Lung (tissue), 12 donors: ENCODE results near the gene SLC5A1. TPM values are rescaled to one million over a fixed set of nuclear protein-coding genes. Genes with fewer than 3 reads are reported as not detected.
A peak's percentile ranks its signal among the peaks of the same experiment; 100 is the strongest.

Source experiments
- ATAC-seq: fragments of 200-7000 bp; cut with Tn5 transposase; one replicate; pipeline ENCODE4 v1.9.1; 2020; ENCODE audit warnings: moderate number of reproducible peaks; ENCODE audit not compliant: insufficient read depth, low FRiP score
- DNase-seq, 3 donors: peaks; one replicate each; pipeline ENCODE4 v3.0.0-alpha.2; 2013 to 2017
- H3K27ac ChIP-seq, 2 donors: one replicate each; pipeline ENCODE4 v1.5.1; 2013; ENCODE audit warnings: mild to moderate bottlenecking in 2 of 2, moderate library complexity in 2 of 2, control low read depth in 1 of 2, inconsistent platforms in 1 of 2, low read depth in 1 of 2, low read length in 1 of 2
- H3K27me3 ChIP-seq, 3 donors: one replicate each; pipeline ENCODE4 v1.5.1; 2013; ENCODE audit warnings: low read length in 2 of 3; ENCODE audit not compliant: control insufficient read depth in 3 of 3, insufficient read depth in 3 of 3
- H3K36me3 ChIP-seq, 4 donors: one replicate each; pipeline ENCODE4 v1.5.1; 2013; ENCODE audit warnings: low read length in 4 of 4, mild to moderate bottlenecking in 1 of 4, moderate library complexity in 1 of 4; ENCODE audit not compliant: control insufficient read depth in 4 of 4, insufficient read depth in 4 of 4
- H3K4me1 ChIP-seq, 5 donors: one replicate each; pipeline ENCODE4 v1.5.1; 2013; ENCODE audit warnings: low read length in 5 of 5, mild to moderate bottlenecking in 2 of 5, moderate library complexity in 1 of 5; ENCODE audit not compliant: control insufficient read depth in 5 of 5, insufficient read depth in 5 of 5
- H3K4me3 ChIP-seq: one replicate; pipeline ENCODE4 v1.5.1; 2013; ENCODE audit warnings: mild to moderate bottlenecking, control low read depth, moderate library complexity
- H3K9ac ChIP-seq, 2 donors: one replicate each; pipeline ENCODE4 v1.5.1; 2013; ENCODE audit warnings: low read length in 2 of 2, control low read depth in 1 of 2; ENCODE audit not compliant: insufficient read depth in 1 of 2
- H3K9me3 ChIP-seq, 4 donors: one replicate each; pipeline ENCODE4 v1.5.1; 2013; ENCODE audit warnings: low read length in 3 of 4, mild to moderate bottlenecking in 1 of 4, moderate library complexity in 1 of 4; ENCODE audit not compliant: control insufficient read depth in 4 of 4, insufficient read depth in 3 of 4
- WGBS, 2 donors: extraction: QIAGEN DNeasy Blood & Tissue Kit; methylation state at CpG; one replicate each; pipeline ENCODE4 v1.1.7; 2013; 5-methylcytosine and 5-hydroxymethylcytosine counted together
- polyA plus RNA-seq, 2 donors: library from polyadenylated mRNA; stranded (reverse); fragments of 200-250 nt; gene quantifications; one replicate each; pipeline ENCODE4 v1.2.1, GENCODE V29; 2013
- total RNA-seq, 2 donors: library from RNA; depleted of rRNA in 1 of 2; stranded (reverse); fragments of >200 nt in 1 of 2; gene quantifications; one replicate each; pipeline ENCODE4 v1.2.1, GENCODE V29; 2014 to 2021
- TF ChIP-seq, protein P1 (sequence below): IDR thresholded peaks from 2 replicates; pipeline ENCODE4 v1.5.1; 2012; ENCODE audit warnings: mild to moderate bottlenecking; ENCODE audit errors: control extremely low read depth, extremely low read depth
- donor health status: control.
- donor health status: control.
- donor health status: Bipolar disorder and iron deficiency.
- donor health status: healthy.
- donor health status: DM: yes; HTN: yes; CAD: no.

SLC5A1 gene
- total and polyA plus RNA-seq, 4 donors: 0.35 to 3.5 (median 1.1) TPM

DNA sequence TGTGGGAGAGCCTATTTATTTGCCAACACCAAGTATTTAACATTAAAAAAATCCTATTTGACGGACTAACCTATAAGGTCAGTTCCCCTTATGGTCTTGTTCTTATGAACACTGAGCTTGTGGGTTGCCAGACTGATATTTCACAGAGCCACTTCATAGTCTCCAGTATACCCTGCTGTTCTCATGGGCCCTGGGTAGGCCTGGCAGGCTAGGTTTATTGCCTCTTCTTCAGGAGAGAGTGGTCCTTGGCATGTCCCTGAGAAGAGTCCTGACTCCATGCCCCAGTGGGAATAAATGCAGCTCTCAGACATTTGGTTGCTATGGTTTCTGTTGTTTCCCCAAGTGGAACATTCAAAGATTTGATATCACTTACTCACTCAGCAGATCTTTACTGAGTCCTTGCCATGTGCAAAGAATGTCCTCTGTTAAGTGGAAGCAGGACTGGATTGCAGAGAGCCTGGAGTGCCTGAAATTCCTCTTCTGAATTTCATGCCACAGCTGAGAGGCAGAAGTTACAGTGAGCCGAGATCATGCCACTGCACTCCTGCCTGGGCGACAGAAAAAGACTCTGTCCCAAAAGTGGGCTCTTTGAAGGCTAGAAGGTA lies 15.7 kb downstream of the SLC5A1 start:
- H3K9ac ChIP-seq: no peak overlapping the region
- ATAC-seq: no peak

DNA sequence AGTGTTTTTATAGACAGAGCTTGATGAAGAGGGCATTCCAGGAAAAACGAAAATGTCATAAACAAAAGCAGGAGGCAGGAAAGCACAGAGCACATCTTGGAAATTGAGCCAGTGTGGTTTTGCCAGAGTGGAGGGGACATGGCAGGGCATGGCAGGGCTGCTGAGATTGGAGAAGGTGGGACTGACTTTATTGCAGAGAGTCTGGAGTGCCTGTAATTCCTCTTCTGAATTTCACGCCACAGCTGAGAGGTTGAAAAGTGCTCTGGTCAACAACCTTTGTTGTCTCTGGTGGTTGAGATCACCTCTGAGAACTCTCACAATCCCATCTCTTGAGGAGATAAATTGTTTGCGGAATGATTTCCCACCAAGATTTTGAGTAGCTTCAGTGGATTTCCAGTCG lies 16.4 kb downstream of the SLC5A1 start:
- Histone ChIP-seq H3K27ac (peak overlapping the region in 1 of 2 donors; percentile 84), H3K4me1 (no peaks in the 10 kb centered on the region), H3K4me3 (no peak overlapping the region), H3K9ac (no peak overlapping the region), H3K27me3 (no peaks in the 10 kb centered on the region), H3K36me3 (no peaks in the 10 kb centered on the region), H3K9me3 (peaks cover 0 to 2% (median 0%) of the 10 kb centered on the region in 4 donors)
- DNase-seq: no peak
- WGBS, 2 donors: 55 to 65% methylated on average over 4 of the region's 4 CpGs
- no peak for ATAC-seq
- TF ChIP-seq, protein P1, sequence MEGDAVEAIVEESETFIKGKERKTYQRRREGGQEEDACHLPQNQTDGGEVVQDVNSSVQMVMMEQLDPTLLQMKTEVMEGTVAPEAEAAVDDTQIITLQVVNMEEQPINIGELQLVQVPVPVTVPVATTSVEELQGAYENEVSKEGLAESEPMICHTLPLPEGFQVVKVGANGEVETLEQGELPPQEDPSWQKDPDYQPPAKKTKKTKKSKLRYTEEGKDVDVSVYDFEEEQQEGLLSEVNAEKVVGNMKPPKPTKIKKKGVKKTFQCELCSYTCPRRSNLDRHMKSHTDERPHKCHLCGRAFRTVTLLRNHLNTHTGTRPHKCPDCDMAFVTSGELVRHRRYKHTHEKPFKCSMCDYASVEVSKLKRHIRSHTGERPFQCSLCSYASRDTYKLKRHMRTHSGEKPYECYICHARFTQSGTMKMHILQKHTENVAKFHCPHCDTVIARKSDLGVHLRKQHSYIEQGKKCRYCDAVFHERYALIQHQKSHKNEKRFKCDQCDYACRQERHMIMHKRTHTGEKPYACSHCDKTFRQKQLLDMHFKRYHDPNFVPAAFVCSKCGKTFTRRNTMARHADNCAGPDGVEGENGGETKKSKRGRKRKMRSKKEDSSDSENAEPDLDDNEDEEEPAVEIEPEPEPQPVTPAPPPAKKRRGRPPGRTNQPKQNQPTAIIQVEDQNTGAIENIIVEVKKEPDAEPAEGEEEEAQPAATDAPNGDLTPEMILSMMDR: no peak

More for the DNA sequence above, 15.7 kb downstream of the SLC5A1 start:
- peak; percentile 39 to 59 (median 39) for DNase-seq
- TF ChIP-seq, protein P1: no peak
- Histone ChIP-seq H3K4me1 (no peaks in the 10 kb centered on the region), H3K27me3 (no peaks in the 10 kb centered on the region), H3K4me3 (no peak overlapping the region), H3K27ac (peak overlapping the region in 1 of 2 donors; percentile 84), H3K9me3 (peaks cover 0 to 2% (median 0%) of the 10 kb centered on the region in 4 donors), H3K36me3 (no peaks in the 10 kb centered on the region)
- 69 to 73% methylated on average over 3 of the region's 3 CpGs for WGBS, 2 donors

DNA sequence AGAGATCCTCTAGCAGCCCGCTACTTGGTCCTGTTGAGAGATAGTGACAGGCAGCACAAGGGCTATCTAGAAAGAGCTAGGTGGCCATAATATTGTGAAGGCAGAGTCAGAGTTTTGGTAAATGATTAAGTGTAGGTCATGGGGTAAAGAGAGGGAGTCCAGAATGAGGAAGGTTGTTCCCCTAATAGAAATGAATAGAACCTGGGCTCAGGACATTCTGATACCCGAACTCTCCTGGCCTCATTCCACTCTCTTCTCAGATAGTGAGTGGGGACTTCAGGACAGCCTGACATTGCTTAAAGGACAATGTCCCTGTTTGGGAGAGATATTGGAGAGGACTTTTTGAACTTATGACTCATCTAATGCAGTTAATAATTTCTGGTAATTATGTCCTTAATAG lies 20.6 kb downstream of the SLC5A1 start:
- 70 to 89% methylated on average over 2 of the region's 2 CpGs for WGBS, 2 donors
- H3K27ac ChIP-seq: peak overlapping the region in 1 of 2 donors; percentile 84

More for the DNA sequence above, 20.6 kb downstream of the SLC5A1 start:
- Histone ChIP-seq H3K36me3 (no peaks in the 10 kb centered on the region), H3K9ac (no peak overlapping the region), H3K27me3 (peaks cover 0 to 3% (median 0%) of the 10 kb centered on the region in 3 donors), H3K4me1 (peaks cover 0 to 2% (median 0%) of the 10 kb centered on the region in 5 donors), H3K9me3 (peaks cover 0 to 2% (median 0%) of the 10 kb centered on the region in 4 donors), H3K4me3 (no peak overlapping the region)
- ATAC-seq (no peak), DNase-seq (no peak)
- TF ChIP-seq, protein P1: no peak
